ELF-1 (cell line): ENCODE data around the gene CCDC70.
A peak's percentile ranks its signal among the peaks of the same experiment; 100 is the strongest.

ENCODE experiments used
- DNase-seq: peaks from one replicate; pipeline ENCODE4 v3.0.0-alpha.2; 2016; ENCODE audit warnings: low read depth, low spot score

The CCDC70 gene

DNA sequence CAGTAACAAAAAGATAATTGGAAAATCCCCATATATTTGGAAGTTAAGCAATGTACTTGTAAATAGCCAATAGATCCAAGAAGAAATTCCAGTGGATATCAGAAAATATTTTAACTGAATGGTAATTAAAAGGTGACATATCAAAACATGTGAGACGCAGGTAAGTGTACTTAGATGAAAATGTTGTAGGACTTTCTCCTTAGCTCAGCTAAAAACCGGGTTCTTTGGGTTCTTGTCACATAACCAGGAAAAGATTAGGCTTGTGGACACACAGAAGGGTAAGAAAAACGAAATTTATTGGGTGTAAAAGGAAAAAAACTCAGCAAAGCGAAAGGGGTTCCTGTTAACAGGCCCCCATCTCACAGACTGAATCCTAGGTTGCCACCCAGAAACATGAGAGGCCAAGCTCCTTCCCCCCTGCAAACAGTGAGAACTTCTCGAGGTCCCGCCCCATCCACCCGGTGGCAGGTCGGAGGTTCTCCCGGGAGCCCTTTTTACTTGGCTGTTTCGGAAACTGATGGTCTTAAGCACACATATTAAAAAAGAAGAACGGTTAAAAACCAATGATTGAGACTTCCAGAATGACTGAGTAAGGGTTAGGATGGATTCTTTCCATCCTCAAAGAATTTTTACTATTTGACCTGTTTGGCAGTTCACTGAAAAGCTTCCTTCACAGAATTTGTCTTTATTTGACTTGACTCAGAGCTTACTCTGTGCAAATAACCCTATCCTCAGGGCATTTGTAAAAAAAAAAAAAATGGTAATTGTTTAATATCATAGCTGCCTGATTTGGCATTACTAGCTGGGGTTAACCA, 3.1 kb upstream of the CCDC70 start:
- no peak for DNase-seq

DNA sequence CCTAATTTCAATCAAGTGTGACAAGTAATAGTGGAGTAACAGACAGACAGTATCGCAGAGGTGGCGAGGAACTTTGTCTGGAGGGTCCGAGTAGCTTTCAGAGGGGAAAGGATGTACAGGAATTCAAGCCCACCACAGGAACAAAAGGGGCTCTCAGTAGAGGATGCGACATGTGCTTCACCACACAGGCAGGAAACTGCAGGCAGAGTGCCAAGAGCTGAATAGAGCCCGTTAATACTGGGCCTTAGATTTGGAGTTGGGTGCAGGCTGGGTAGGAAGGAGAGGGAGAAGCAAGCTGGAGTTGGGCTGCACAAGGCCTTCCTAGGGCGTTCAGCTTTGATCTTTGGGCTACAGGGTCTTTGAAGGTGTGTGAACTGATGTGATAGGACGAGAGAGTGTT, 1.2 kb downstream of the CCDC70 start:
- no peak for DNase-seq

DNA sequence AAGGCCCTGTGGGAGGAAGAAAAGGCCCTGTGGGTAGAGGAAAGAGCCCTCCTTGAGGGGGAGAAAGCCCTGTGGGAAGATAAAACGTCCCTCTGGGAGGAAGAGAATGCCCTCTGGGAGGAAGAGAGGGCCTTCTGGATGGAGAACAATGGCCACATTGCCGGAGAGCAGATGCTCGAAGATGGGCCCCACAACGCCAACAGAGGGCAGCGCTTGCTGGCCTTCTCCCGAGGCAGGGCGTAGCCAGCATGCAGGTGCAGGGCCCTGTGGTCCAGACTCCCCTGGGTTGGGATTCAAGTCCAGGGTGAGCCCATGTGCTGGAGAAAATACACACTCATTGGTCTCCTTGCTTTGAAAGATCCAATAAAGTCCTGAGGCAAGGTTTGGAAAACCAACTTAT, 4.1 kb downstream of the CCDC70 start:
- no peak for DNase-seq

DNA sequence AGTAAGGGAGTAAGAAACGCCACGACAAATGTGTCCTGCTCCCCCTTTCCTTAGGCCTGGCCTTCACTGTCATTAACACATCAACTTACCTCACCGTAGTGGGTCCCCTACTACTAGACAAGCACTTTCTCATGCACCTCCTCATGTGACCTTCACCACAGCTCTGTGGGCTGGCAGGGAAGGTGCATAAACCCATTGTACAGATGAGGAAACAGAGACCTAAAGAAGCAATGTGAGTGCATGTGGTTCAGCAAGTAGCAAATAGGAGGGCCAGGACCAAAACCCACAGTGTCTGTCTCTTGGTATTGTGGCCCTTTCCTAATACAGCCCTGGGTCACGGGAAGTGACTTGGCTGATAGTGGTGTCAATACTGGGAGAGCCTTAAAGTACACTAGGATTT, 5.3 kb downstream of the CCDC70 start:
- no peak for DNase-seq

DNA sequence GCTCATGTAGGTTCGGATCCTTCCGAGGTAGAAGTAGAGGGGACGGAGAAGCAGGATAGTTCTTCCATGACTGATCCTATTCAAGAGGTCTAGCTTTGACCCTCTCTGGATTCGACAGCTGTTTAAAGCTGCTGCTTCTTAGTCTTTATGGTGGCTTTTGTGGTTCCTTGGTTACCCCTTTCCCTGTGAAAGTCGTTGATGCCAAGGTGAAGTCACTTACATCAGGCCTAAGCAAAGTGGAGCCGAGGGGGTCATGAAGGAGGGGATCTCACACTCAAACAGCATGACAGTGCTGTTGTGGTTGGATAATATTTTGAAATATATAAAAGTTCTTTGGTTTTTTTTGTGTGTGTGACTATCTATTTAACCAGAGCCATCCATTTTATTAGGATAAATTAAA, 8.1 kb downstream of the CCDC70 start:
- no peak for DNase-seq

DNA sequence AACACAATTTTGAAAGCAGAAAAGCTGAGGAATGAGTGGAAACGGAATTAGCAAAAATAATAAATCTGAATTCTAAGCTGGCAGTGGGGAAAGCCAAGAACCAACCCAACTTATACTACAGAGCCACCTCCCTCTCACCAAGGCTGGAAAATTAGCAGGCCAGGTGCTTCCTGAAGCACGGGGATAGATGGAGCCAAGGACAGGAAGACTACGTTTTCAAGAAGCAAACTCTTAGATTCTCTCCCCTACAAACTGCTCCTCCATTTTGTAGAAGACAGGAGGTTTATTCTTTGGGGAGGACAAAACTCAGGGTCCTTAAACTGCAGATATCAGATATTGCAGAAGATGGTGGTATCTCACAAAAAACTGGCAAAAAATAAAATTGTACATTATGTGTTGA, 8.8 kb downstream of the CCDC70 start:
- no peak for DNase-seq

DNA sequence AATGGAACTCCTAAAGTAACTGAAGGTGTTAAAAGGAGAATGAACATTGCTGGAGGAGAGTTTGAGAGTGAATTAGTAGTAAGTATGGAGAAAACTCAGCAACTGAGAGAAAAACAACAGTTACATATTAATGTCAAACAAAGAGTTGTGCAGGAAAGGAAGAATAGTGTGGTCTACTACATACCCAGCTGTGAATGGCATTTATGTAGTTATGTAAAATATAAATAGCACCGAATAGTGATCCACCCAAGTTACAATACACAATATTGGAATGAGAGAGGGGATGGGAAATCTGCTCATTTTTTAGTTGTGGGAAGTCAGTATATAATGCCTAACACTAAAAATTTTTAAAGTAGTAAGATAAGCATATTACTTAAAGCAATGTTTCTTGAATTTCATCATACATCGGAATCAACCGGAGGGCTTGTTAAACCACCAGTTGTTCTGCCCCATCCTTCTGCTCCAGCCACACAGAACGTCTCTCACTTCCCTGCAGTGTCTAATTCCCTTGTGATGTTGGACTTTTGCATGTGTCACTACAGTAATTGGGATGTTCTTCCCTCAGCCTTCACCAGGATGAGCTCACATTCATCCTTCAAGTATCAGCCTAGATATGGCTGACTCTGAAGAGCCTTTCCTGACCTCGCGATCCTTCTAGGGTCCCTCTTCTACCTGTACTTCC, 11.5 kb downstream of the CCDC70 start:
- DNase-seq = no peak

DNA sequence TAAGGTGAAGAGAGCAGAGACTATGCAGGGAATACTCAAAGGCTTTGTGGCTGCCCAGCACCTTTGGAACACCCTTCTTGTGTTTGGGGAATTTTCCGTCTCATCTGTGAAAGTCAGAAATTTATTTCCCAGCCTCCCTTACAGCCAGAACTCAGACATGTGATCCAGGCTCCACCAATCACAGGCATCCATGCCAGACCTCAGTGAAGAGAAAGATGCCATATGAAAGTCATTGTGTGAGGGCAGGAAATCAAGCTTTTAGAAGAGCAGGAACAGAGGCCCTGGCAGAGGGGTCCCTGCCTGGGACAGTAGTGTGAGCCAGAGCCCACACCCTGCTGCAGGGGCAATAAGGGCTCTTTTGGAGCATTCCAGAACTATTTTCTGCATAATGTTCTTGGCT, 12.1 kb downstream of the CCDC70 start:
- DNase-seq = no peak

DNA sequence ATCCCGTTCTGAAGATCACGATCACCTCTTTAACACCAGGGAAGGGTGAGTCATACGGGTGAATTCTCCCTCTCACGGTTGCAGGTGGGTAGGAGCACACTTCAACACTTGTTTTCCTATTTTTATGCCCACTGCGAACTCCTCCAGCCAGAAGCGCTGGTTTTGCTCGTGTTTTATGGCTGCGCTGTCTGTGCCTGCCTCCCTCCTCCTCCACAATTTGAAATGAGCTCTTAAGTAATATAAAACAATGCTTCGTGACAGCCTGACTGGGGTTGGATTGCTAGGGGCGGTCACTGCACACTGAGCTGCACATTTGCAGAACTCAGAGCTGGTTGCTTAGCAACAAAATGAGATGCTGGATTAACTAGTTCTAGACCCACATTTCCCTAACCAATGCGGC, 12.9 kb downstream of the CCDC70 start:
- no peak for DNase-seq

DNA sequence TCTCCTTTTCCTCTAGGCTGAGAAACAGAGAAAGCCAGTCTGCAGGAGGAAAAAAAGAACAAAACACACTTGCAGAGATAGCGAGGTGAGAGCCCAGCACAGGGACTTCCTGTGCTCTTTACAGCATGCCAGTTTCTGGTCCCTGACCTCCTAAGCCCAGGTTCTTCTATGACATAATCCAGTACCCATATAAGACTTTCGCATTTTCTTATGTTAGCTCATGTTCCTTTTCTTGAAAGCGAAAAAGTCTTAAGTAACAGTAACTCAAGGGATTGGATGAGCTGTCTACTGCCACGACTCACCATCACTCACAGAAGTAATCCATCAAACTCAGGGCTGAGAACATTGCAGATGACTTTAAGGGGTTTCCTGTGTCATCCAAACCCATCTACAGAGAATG, 17.4 kb downstream of the CCDC70 start:
- DNase-seq = no peak

DNA sequence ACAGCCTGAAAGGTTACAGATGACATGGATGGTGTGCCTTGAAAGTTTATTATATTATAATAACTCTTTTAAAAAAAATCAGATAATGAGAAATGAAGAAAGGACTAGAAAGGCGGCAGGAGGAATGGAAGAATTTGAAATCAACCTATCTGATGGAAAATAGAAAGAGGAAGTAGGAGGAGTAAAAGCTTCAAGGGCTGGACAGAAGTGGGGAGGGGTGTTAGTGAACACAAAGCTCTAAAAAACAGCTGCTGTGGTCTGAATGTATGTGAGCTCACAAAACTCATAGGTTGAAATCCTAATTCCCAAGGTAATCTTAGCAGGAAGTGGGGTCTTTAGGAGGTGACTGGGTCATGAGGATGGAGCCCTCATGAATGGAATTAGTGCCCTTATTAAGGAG, 19.5 kb downstream of the CCDC70 start:
- no peak for DNase-seq

DNA sequence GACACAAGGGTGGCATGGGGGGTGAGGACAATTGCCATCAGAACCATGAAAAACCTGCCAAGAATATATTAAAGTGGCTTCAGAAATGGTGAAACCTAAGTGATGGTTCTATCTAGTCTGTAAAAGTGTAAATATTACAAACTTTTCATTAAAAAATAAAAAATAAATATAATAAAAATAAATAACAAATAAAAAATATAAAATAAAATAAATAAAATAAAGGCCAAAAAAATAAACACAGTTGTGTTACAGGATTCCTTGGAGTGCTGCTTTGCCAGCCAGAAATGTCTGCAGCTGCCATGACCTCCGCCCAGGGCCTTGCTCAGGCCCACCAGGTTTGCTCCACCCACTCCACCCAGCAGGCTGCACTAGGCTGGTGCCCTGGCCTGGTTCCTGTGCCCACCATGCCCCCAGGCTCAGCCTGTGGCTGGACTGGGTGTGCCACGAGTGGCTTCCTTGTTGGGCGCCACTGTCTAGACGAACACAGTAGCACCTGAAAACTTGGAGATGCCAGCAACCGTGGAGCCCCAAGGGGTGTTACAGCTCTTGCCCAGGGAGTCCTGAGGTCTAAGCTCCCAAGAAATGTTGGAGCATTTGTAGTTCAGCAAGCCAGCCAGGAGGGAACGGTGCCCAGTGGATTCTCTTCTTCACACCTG, 20.9 kb downstream of the CCDC70 start:
- DNase-seq = no peak

DNA sequence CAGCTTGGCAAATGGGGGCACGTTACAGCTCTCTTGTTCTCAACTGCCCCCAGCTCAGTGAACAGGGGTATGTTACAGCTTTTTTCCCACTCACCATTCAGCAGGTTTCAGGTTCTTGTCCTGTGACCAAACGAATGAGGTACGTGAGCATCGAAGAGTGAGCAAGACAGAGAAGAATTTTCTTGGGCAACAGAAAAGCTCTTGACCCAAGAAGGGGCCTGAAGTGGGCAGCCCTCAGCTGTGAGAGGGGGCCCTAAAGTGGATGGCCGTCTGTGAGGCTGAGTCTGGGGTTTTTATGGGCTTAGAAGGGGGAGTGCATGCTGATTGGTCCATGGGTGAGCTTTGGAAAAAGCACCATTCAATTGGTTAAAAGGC, 21.4 kb downstream of the CCDC70 start:
- DNase-seq = no peak

DNA sequence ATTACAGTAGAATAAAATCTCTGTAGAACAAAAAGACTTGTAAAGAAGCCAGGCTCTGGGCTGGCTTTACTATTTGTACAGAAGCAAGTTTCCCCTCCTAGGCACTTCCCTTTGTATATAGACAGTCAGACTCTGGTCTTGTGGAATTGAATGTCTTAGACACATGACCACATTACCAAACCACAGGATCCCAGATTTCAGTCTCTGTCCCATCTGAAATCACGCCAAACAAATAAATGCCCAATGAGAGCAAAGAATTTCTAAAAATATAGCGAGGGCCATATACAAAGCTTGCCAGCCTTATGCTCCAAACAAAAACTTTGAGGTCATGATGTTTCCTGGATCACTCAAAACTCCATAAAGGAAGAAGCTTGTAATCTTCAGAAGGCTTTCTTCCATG, 23.9 kb downstream of the CCDC70 start:
- DNase-seq = no peak

DNA sequence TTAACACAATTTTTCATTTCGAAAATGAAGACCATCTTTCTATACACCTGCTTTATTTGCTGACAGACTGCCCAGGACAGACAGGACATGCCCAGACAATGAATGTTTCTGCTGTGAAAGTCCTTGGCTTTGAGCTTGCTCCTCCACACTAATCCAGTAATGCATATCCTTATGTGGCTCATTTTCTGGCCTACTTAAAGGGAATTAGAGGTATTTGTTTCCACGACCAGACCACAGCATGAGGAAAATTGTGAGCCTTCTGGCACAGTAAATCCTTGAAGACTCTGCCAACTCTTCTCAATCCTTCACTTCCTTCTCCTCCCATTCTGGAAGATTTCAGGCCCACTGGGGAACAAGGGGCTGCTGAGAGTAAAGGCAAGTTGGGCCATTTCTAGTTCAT, 25.7 kb downstream of the CCDC70 start:
- no peak for DNase-seq

DNA sequence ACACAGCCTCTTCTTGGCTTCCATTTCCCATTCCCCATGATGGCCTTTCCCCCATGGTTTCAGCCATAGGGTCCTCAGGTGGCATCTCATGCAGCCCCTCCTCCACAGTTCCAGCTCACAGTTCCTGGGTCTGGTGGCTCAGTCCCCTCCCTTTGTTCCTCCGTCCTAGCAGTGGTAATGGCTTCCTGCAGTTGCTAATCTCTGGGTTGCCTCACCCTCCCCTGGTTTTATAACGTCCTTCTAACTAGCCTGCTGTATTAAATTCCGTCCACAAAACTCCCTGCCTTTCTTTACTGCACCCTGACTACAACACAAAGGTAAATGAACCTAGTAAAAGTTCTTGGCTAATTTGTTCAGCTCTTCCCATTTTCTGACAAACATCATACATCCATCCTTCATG, 30.9 kb downstream of the CCDC70 start:
- DNase-seq = no peak

DNA sequence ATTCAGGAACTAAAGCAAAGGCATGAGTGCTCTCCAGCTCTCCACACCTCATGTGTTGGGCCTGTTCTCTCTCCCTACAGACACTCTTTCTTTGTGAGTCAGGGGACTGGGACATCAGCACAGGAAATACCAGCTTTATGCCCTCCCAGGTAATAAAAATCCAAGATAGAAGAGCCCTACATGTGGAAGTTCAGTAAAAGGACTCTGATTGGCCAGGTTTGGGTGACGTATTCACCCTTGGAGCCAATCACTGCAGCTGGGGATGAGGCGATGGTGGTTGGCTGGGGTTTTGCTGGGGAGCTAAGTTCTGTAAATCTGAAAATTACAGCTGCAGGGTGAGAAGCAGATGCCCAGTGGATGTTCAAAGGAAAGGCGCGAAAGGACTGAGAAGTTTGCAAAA, 32.5 kb downstream of the CCDC70 start:
- peak; percentile 39 for DNase-seq

DNA sequence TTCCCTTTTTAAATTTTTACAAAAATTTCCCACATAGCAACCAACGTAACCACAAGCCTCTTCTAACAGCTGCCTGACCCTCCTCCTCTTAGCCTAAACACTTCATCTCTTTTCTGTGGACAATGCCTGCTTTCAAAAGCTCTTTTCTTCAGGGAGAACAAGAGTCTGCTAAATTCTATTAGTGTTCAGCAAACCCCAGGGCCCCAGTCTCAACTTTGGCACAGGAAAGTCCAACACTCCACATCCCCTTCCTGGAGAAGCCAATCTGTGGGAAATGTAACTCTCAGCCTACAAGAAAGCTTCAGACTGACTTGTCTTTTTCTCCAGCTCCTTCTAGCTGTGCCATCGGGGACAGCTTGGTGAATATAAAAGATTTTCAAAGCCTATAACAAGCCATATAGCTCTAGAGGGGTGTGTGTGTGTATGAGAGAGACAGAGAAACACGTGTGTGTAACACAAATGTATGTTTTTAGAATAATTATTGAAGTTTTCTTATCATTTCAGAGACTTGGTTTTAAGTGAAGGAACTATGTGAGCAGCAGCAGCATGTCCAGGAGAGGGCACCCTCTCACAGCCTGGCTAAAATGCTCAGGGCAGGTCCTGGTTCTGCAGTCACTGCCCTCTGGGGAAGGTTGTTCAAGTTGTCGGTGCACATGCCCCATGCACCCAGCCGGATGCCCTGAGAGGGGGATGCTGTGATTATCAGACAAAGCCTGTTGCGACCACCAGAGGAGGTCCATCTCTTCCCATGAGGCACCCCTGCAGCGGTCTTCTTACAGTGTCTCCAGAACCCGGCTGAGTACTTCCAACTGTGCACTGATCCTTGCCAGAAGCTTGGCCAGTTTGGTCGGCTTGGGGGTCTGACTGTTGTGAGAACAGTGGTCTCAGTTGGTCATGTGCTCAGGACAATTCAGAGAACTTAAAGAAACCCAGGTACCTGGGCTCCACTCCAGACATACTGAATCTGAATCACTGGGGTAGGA, 34.4 kb downstream of the CCDC70 start:
- DNase-seq = peak; percentile 65

DNA sequence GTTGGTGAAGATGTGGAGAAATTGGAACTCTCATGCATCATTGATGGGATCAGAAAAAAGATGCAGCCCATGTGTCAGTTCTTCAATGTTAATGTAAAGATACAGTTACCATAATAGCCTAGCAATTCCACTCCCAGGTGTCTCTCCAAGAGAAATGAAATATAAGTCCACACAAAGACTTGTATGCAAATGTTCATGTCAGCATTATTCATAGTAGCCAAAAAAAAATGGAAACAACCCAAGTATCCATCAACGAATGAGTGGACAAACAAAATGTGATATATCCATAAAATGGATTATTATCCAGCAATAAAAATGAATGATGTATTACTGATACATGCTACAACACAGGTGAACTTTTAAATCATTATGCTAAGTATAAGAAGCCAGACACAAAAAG, 38.7 kb downstream of the CCDC70 start:
- DNase-seq = no peak

DNA sequence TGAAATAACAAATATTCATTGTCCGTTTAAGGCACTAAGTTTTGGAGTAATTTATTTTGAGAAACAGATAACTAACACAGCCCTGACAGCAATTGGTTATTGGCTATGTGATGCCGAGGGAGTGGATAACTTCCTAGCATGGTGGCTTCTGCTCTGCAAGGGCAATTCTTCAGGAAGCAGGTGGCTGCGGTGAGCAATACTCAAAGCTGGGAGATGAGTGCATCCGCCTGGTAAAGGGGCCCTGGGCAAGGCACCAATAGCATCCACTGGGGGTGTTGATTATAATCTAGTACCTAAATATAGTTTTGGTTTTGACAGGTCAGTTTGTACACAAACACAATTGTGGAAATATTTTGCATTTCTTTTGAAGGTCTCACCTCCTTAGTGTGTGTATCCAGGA, 41.0 kb downstream of the CCDC70 start:
- no peak for DNase-seq

DNA sequence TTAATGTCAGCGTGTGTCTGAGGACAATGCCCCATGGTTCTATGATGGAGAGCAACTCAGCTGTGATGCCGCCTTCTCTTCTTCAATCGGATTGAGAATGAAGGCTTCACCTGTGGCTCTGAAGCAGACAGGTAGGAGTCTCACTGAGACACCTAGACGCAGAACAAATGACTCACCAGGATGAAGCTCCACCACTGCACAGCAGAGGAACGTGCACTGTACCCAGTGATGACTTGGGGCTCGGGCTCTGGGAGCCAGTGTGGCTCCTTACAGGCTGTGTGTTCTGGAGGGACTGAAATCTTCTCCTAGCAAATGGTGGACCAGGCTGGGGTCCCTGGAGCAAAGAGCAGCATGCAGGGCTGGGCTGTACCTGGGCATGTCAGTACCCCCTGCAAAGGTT, 44.0 kb downstream of the CCDC70 start:
- no peak for DNase-seq

DNA sequence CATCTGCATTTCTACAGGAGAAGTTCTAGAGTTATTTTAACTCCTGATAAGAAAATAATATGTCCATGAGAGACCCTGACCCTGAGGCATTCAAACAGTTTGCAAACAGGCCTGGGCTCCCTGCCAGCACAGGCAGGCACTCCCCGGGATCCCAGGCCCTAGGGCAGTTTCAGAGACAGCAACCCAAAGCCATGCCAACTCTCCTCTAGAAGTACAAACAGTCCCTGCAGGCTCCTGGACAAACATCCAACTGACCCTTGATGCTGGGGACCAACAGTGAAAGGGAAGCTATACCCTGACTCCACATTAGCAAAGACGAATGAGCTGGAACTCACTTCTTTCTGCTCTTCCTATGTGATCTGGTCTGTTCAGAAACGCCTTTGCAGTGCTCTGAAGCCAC, 44.8 kb downstream of the CCDC70 start:
- DNase-seq = peak; percentile 47
